AG09309 (cell line): ENCODE data around the gene C5orf58.

Source experiments
- DNase-seq: peaks from one replicate; pipeline ENCODE4 v3.0.0-alpha.2; 2010; ENCODE audit warnings: low read depth
- H3K4me3 ChIP-seq: 2 replicates; pipeline ENCODE4 v1.5.1; 2011; ENCODE audit warnings: mild to moderate bottlenecking, low read depth, low read length, moderate library complexity; ENCODE audit not compliant: control insufficient read depth
- CTCF ChIP-seq: IDR thresholded peaks from 2 replicates; pipeline ENCODE4 v1.5.1; 2011; ENCODE audit warnings: mild to moderate bottlenecking, low read depth, low read length, inconsistent platforms; ENCODE audit not compliant: insufficient read depth, control insufficient read depth; ENCODE audit errors: missing control alignments

C5orf58 gene

GRCh38 chr5:170206958-170207357, 25.8 kb upstream of the C5orf58 start:
- TF ChIP-seq CTCF, result no peak
- no peak overlapping the region for H3K4me3 ChIP-seq
- no peak for DNase-seq

- TF ChIP-seq CTCF, result no peak
- DNase-seq, result no peak
- no peak overlapping the region for H3K4me3 ChIP-seq
Observed at GRCh38 chr5:170211575-170212334, 21.0 kb upstream of the C5orf58 start.

GRCh38 chr5:170216257-170216864, 16.4 kb upstream of the C5orf58 start:
- DNase-seq, result peak; percentile 42
- no peak overlapping the region for H3K4me3 ChIP-seq
- peak; percentile 78 for TF ChIP-seq CTCF

GRCh38 chr5:170217831-170218230, 15.0 kb upstream of the C5orf58 start:
- DNase-seq, result no peak
- no peak for TF ChIP-seq CTCF
- no peak overlapping the region for H3K4me3 ChIP-seq

GRCh38 chr5:170218726-170219125, 14.1 kb upstream of the C5orf58 start:
- no peak for DNase-seq
- no peak for TF ChIP-seq CTCF
- H3K4me3 ChIP-seq, result no peak overlapping the region

- no peak overlapping the region for H3K4me3 ChIP-seq
- TF ChIP-seq CTCF, result no peak
- DNase-seq, result peak; percentile 71
Observed at GRCh38 chr5:170219615-170220014, 13.2 kb upstream of the C5orf58 start.
